Fibroblast of pulmonary artery (primary cell): Measurements from ENCODE around the gene POP5.
"Not testable (repeated sequence)": the region's sequence is repeated elsewhere in the genome, so short reads cannot be mapped to it uniquely, and the experiment has no call there.

Source experiments
- DNase-seq: peaks from one replicate; pipeline ENCODE4 v3.0.0-alpha.2; 2010; ENCODE audit warnings: low read depth
- H3K4me3 ChIP-seq: replicated peaks from 2 replicates; pipeline ENCODE4 v1.5.1; 2011; ENCODE audit warnings: low read depth, mild to moderate bottlenecking, control low read depth, low read length, moderate library complexity
- CTCF ChIP-seq: IDR thresholded peaks from 2 replicates; pipeline ENCODE4 v1.5.1; 2011; ENCODE audit warnings: mild to moderate bottlenecking, control low read depth, low read length, inconsistent platforms; ENCODE audit errors: missing control alignments

Gene POP5

DNA sequence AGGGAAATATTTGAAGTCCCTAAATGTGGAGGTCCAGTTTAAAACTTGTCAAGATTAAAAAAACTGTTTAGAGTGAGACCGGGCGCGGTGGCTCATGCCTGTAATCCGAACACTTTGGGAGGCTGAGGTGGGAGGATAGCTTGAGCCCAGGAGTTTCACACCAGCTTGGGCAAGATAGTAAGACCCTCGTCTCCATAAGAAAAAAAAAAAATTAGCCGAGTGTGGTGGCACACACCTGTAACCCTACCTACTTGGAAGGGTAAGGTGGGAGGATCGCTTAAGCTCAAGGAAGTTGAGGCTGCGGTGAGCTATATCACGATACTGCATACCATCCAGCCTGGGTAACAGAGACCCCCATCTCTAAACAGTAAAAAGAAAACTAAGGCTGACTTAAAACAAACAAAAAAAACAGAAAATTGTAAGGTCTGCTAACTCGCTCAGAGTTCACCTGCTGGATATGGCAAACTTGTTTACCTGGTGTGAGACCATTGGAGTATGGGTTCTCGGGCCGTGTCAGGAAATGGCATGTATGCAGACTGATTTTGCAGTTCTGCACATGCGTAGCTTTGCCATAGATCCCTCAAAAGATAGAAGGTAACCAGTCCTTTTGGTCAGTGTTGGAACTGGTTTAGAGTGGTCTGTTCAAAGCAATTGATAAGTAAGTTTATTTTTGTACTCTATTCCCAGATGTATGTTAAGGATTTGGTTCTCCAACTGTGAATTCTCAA is 45.0 kb downstream of the POP5 start:
- no peak for DNase-seq
- peak overlapping the region; percentile 96 for H3K4me3 ChIP-seq
- no peak for TF ChIP-seq CTCF

DNA sequence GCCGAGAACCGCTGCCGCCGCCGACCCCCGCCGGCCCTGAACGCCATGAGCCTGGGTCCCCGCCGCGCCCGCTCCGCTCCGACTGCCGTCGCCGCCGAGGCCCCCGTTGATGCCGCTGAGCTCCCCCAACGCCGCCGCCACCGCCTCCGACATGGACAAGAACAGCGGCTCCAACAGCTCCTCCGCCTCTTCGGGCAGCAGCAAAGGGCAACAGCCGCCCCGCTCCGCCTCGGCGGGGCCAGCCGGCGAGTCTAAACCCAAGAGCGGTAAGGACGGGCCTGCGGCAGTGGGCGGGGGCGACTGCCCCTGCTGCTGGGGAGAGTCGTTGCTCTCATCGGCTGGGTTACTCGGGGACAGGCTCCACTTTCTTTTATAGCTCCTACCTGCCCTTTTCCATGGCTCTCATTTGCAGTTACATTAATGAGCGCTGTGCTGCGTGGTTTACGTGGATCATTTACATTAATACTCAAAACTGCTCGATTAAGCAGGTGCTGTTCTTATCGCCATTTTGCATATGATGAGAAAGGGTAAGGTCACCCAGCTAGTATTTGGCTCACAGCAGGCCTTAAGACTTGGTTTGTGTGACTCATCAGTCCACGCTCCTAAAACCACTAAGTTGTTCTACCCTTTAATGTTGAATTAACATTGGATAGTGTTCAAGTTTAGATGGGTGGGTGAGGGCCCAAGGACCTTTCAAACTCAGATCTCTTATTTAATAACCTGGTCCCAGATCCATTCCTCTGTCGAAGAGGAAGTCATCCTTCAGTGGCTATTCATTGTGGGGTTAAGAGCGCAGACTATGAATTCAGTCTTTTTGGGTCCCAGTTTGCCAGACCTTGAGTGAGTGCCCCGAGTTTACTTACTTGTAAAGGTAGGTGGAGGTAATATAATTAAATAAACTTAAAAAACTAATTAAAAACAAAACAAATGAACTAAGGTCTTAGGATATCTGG is 46.2 kb downstream of the POP5 start:
- H3K4me3 ChIP-seq = peak overlapping the region; percentile 96
- no peak for TF ChIP-seq CTCF
- peak; percentile 70 for DNase-seq

DNA sequence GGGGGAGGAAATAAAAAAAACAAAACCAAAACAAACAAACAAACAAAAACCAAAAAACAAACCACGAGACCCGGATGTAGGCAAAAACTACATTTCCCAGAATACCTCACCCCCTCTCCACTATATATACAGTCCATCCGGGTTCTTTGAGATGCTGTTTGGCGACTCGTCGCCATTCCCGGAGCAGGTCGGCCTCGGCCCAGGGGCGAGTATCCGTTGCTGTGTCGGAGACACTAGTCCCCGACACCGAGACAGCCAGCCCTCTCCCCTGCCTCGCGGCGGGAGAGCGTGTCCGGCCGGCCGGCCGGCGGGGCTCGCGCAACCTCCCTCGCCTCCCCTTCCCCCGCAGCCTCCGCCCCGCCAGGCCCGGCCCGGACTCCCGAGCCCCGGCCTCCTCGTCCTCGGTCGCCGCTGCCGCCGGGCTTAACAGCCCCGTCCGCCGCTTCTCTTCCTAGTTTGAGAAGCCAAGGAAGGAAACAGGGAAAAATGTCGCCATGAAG is 46.9 kb downstream of the POP5 start, which contains the start of gene RNF10:
Gene RNF10, plus strand, starts transcription at position 154 of the 500 bp plus-strand sequence. CDS start 456 bp downstream, outside the sequence.
- DNase-seq = peak; percentile 94
- peak within 1 kb of the TSS; percentile 96 for H3K4me3 ChIP-seq
- no peak for TF ChIP-seq CTCF

- TF ChIP-seq CTCF = no peak
- H3K4me3 ChIP-seq = no peak overlapping the region
- DNase-seq = no peak
Observed at GRCh38 chr12:120532701-120533238, 48.4 kb downstream of the POP5 start.

- not testable (repeated sequence) for H3K4me3 ChIP-seq, DNase-seq
Observed at GRCh38 chr12:120530418-120530761, 50.8 kb downstream of the POP5 start.

DNA sequence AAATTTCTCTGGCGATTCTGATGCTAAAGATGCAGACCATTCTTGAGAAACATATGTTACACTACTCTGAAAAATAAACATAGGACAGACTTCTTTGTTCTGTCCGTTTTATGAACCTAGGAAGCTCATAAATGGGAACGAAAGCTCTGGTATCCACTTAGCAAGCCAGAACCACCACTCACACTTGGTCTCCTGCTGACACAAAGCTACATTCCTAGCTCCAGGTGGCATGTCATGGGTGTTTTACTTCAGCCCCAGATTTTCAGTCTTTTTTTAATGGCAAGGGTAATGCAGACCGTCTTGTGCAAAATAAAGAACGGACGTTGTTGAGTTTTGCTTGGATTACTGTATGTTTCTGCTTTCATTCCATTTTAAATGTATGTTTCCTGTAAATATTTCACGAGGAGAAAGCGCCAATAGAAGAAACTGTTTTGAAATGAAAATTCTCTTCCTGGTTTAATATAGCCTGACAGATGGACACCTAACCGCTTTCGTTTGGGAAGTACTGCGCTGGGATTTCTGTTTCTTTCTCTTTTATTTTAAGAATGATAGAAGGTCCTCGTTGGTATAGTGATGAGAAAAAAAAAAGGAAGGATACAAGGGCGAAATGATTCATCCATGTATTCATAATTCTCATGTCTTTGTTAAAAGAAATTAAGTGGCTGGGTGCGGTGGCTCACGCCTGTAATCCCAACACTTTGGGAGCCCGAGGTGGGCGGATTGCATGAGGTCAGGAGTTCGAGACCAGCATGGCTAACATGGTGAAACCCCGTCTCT is 51.4 kb downstream of the POP5 start:
- DNase-seq = peak; percentile 50
- TF ChIP-seq CTCF = peak; percentile 9
- peak overlapping the region; percentile 80 for H3K4me3 ChIP-seq
